Smooth muscle cell (in vitro differentiated cells): ENCODE results near the gene OR2J3. TPM values are rescaled to one million over a fixed set of nuclear protein-coding genes. Genes with fewer than 3 reads are reported as not detected.

Source experiments
- DNase-seq: peaks from one replicate; lab custom pipeline; 2025; ENCODE audit not compliant: unreplicated experiment; lab: John Stamatoyannopoulos, UW
- H2AFZ ChIP-seq: fragments of 200-600 bp; sonication (generic); 2 replicates; pipeline ENCODE4 v1.6.0; 2016; ENCODE audit warnings: antibody characterized with exemption, low read depth, mild to moderate bottlenecking
- H3F3A ChIP-seq: fragments of 200-600 bp; sonication (generic); 2 replicates; pipeline ENCODE4 v1.6.0; 2017; ENCODE audit warnings: antibody characterized with exemption, low read depth
- H3K27ac ChIP-seq: fragments of 200-600 bp; sonication (generic); 2 replicates; pipeline ENCODE4 v1.5.1; 2016; ENCODE audit warnings: low read depth, mild to moderate bottlenecking
- H3K27me3 ChIP-seq: fragments of 200-600 bp; sonication (generic); 2 replicates; pipeline ENCODE4 v1.6.1; 2016; ENCODE audit warnings: low read depth, mild to moderate bottlenecking
- H3K36me3 ChIP-seq: fragments of 200-600 bp; sonication (generic); 2 replicates; pipeline ENCODE4 v1.5.1; 2016; ENCODE audit warnings: low read depth
- H3K4me1 ChIP-seq: fragments of 200-600 bp; sonication (generic); 2 replicates; pipeline ENCODE4 v1.5.1; 2016; ENCODE audit warnings: low read depth
- H3K4me2 ChIP-seq: fragments of 200-600 bp; sonication (generic); 2 replicates; pipeline ENCODE4 v1.6.0; 2016; ENCODE audit warnings: mild to moderate bottlenecking
- H3K4me3 ChIP-seq: fragments of 200-600 bp; sonication (generic); 2 replicates; pipeline ENCODE4 v1.5.1; 2016; ENCODE audit warnings: mild to moderate bottlenecking
- H3K79me2 ChIP-seq: fragments of 200-600 bp; sonication (generic); 2 replicates; pipeline ENCODE4 v1.6.0; 2016; ENCODE audit warnings: low read depth, mild to moderate bottlenecking
- H3K9ac ChIP-seq: fragments of 200-600 bp; sonication (generic); 2 replicates; pipeline ENCODE4 v1.6.0; 2016; ENCODE audit warnings: low read depth
- H3K9me3 ChIP-seq: fragments of 200-600 bp; sonication (generic); replicated peaks from 2 replicates; pipeline ENCODE4 v1.5.1; 2016; ENCODE audit warnings: low read depth
- H4K20me1 ChIP-seq: fragments of 200-600 bp; sonication (generic); 2 replicates; pipeline ENCODE4 v1.6.0; 2016; ENCODE audit warnings: low read depth
- CTCF ChIP-seq: fragments of 200-600 bp; sonication (generic); IDR thresholded peaks from 2 replicates; pipeline ENCODE4 v1.5.1; 2017; ENCODE audit warnings: borderline replicate concordance, mild to moderate bottlenecking, antibody characterized with exemption; ENCODE audit not compliant: insufficient read depth, poor library complexity, severe bottlenecking
- WGBS: methylation state at CpG from one replicate; pipeline ENCODE4 v1.1.7; 2016; ENCODE audit warnings: low lambda C conversion rate; 5-methylcytosine and 5-hydroxymethylcytosine counted together
- polyA plus RNA-seq: library from polyadenylated mRNA; unstranded; fragments of >200 nt; fragmentation: Nextera tagmentation; extraction: Ambion mirVana; gene quantifications from 2 replicates; pipeline ENCODE4 v1.2.1, GENCODE V29; 2016
- total RNA-seq: library from RNA; depleted of rRNA; stranded (reverse); fragments of >200 nt; gene quantifications from 2 replicates; pipeline ENCODE4 v1.2.3, GENCODE V29; 2014

Gene OR2J3
- total and polyA plus RNA-seq, 2 experiments from 2014 or later = not detected

GRCh38 chr6:29082457-29082856 lies 25.4 kb upstream of the OR2J3 start:
- Histone ChIP-seq H3K9ac (no peak overlapping the region), H3K4me3 (no peak overlapping the region), H3K4me2 (no peak overlapping the region), H3K79me2 (no peaks in the 10 kb centered on the region), H3K27me3 (no peaks in the 10 kb centered on the region), H3K27ac (no peak overlapping the region), H3K4me1 (no peaks in the 10 kb centered on the region), H4K20me1 (no peaks in the 10 kb centered on the region), H3K36me3 (no peaks in the 10 kb centered on the region), H2AFZ (no peak overlapping the region), H3K9me3 (no peaks in the 10 kb centered on the region), H3F3A (no peaks in the 10 kb centered on the region)
- 95% methylated on average over 15 of the region's 15 CpGs for WGBS
- TF ChIP-seq CTCF = no peak
- no peak for DNase-seq

GRCh38 chr6:29087213-29087612 lies 20.6 kb upstream of the OR2J3 start, which contains the start of gene OR2B3:
TSS of gene OR2B3 (minus strand) at chr6:29087313. CDS start at chr6:29087248, 65 bp downstream.
- no peak within 1 kb of the TSS for H2AFZ ChIP-seq
- no peak for DNase-seq
- H3K9ac ChIP-seq = no peak within 1 kb of the TSS
- H3K9me3 ChIP-seq = no peaks in the 10 kb centered on the region
- H4K20me1 ChIP-seq = no peaks in the 10 kb centered on the region
- H3F3A ChIP-seq = no peaks in the 10 kb centered on the region
- no peak within 1 kb of the TSS for H3K4me2 ChIP-seq
- no peaks in the 10 kb centered on the region for H3K36me3 ChIP-seq
- H3K4me1 ChIP-seq = no peaks in the 10 kb centered on the region
- no peak for TF ChIP-seq CTCF
- no peak within 1 kb of the TSS for H3K27ac ChIP-seq
- no peak within 1 kb of the TSS for H3K4me3 ChIP-seq
- H3K79me2 ChIP-seq = no peaks in the 10 kb centered on the region
- no peaks in the 10 kb centered on the region for H3K27me3 ChIP-seq
- 79% methylated on average over 1 of the region's 1 CpG for WGBS

GRCh38 chr6:29092957-29093356 lies 14.9 kb upstream of the OR2J3 start:
- H3K4me1 ChIP-seq = no peaks in the 10 kb centered on the region
- no peak for TF ChIP-seq CTCF
- no peak overlapping the region for H2AFZ ChIP-seq
- no peak overlapping the region for H3K9ac ChIP-seq
- 91% methylated on average over 3 of the region's 3 CpGs for WGBS
- H3K9me3 ChIP-seq = no peaks in the 10 kb centered on the region
- no peaks in the 10 kb centered on the region for H3K36me3 ChIP-seq
- no peaks in the 10 kb centered on the region for H3K27me3 ChIP-seq
- H3K27ac ChIP-seq = no peak overlapping the region
- H4K20me1 ChIP-seq = no peaks in the 10 kb centered on the region
- no peaks in the 10 kb centered on the region for H3K79me2 ChIP-seq
- no peak for DNase-seq
- H3K4me2 ChIP-seq = no peak overlapping the region
- H3K4me3 ChIP-seq = no peak overlapping the region
- H3F3A ChIP-seq = no peaks in the 10 kb centered on the region

- no peak for DNase-seq
- no peaks in the 10 kb centered on the region for H3F3A ChIP-seq
- H3K36me3 ChIP-seq = no peaks in the 10 kb centered on the region
- no peak for TF ChIP-seq CTCF
- no peak overlapping the region for H3K4me3 ChIP-seq
- no peak overlapping the region for H3K9ac ChIP-seq
- H3K4me2 ChIP-seq = no peak overlapping the region
- H3K27me3 ChIP-seq = no peaks in the 10 kb centered on the region
- H3K79me2 ChIP-seq = no peaks in the 10 kb centered on the region
- no peak overlapping the region for H3K27ac ChIP-seq
- H3K4me1 ChIP-seq = no peaks in the 10 kb centered on the region
- no peaks in the 10 kb centered on the region for H3K9me3 ChIP-seq
- no peak overlapping the region for H2AFZ ChIP-seq
- no peaks in the 10 kb centered on the region for H4K20me1 ChIP-seq
- 96% methylated on average over 1 of the region's 1 CpG for WGBS
These were observed 10.1 kb upstream of the OR2J3 start for GRCh38 chr6:29097803-29098202.
